Esophagus muscularis mucosa (tissue), 4 donors: ENCODE data around the gene DOCK4. TPM values are rescaled to one million over a fixed set of nuclear protein-coding genes. Genes with fewer than 3 reads are reported as not detected.

Experiments
- DNase-seq: peaks from one replicate; pipeline ENCODE4 v3.0.0-alpha.2; 2017; ENCODE audit errors: extremely low spot score
- H3K27ac ChIP-seq, 4 donors: fragments of 200-600 bp; sonication (generic); replicated peaks in 1 of 4; 1 replicate in 3 of 4; 2 replicates in 1 of 4; pipeline ENCODE4 v1.5.1; 2016 to 2019; ENCODE audit warnings: mild to moderate bottlenecking in 1 of 4
- H3K27me3 ChIP-seq, 4 donors: fragments of 200-600 bp; sonication (generic); one replicate each; pipeline versions ENCODE4 v1.5.1 to v1.6.0; 2016 to 2019
- H3K36me3 ChIP-seq, 4 donors: fragments of 200-600 bp; sonication (generic); one replicate each; pipeline ENCODE4 v1.5.1; 2016 to 2019
- H3K4me1 ChIP-seq, 4 donors: fragments of 200-600 bp; sonication (generic); one replicate each; pipeline ENCODE4 v1.5.1; 2016 to 2019
- H3K4me3 ChIP-seq, 4 donors: fragments of 200-600 bp; sonication (generic); 1 replicate in 2 of 4; 2 replicates in 2 of 4; pipeline ENCODE4 v1.5.1; 2016 to 2019; ENCODE audit warnings: mild to moderate bottlenecking in 4 of 4, moderate library complexity in 1 of 4
- H3K9me3 ChIP-seq, 4 donors: fragments of 200-600 bp; sonication (generic); 1 replicate in 3 of 4; 2 replicates in 1 of 4; pipeline ENCODE4 v1.5.1; 2016 to 2019
- EP300 ChIP-seq: sonication (generic); formaldehyde crosslinking; IDR thresholded peaks from one replicate; pipeline ENCODE4 v1.6.1; 2017; ENCODE audit warnings: antibody characterized with exemption
- POLR2A ChIP-seq: fragments of 450-650 bp; IDR thresholded peaks from one replicate; pipeline ENCODE4 v1.6.1; 2017; ENCODE audit warnings: antibody characterized with exemption, moderate library complexity, mild to moderate bottlenecking, low read depth
- POLR2AphosphoS5 ChIP-seq, 2 donors: sonication (generic); formaldehyde crosslinking; IDR thresholded peaks; one replicate each; pipeline ENCODE4 v1.6.1; 2017; ENCODE audit warnings: antibody characterized with exemption in 2 of 2
- WGBS: methylation state at CpG from one replicate; pipeline ENCODE4 v1.1.5; 2018; 5-methylcytosine and 5-hydroxymethylcytosine counted together
- intact Hi-C: fragments of 100-400 bp; cut with DNase I; formaldehyde crosslinking; loops from one replicate; pipeline ENCODE4 v1.15.1; 2023
- total RNA-seq, 4 donors: library from RNA; depleted of rRNA; stranded (reverse); fragments of >200 nt; gene quantifications; one replicate each; pipeline versions ENCODE4 v1.1.0 to v1.2.1, GENCODE V29; 2016
- TF ChIP-seq, protein P1 (sequence below), 3 experiments: fragments of 200-600 bp in 2 of 3; fragments of 450-650 bp in 1 of 3; sonication (generic) in 2 of 3; IDR thresholded peaks; one replicate each; pipeline ENCODE4 v1.5.1; 2017 to 2019; ENCODE audit warnings: antibody characterized with exemption in 3 of 3, mild to moderate bottlenecking in 2 of 3, moderate library complexity in 1 of 3

DOCK4 gene
- total RNA-seq, 4 donors from 2014 or later: 14.0 to 25.3 (median 18.8) TPM

DNA sequence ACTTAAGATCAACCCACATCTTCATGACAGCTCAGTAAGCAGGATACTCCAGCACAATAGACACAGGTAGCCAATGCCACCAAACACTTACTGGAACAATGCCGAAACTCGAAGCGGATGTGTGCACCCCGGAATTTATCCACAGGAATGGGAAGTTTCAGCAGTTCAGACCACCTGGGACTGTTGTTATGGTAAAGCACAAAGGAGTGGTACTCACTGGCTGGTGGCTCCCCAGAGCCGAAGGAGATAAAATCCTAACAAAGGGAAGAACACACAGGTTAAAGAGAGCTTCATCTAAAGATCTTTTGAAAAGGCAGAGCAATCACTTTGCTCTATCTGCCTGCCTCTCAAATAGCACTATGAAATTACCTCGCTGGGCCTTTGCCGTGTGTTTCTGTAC lies 305.9 kb downstream of the DOCK4 start:
- no peaks in the 10 kb centered on the region for H3K9me3 ChIP-seq
- H3K4me3 ChIP-seq: no peak overlapping the region
- WGBS: 96% methylated on average over 7 of the region's 7 CpGs
- intact Hi-C loops: no loop called here
- no peaks in the 10 kb centered on the region for H3K27me3 ChIP-seq
- H3K4me1 ChIP-seq: no peaks in the 10 kb centered on the region
- TF ChIP-seq, protein P1, sequence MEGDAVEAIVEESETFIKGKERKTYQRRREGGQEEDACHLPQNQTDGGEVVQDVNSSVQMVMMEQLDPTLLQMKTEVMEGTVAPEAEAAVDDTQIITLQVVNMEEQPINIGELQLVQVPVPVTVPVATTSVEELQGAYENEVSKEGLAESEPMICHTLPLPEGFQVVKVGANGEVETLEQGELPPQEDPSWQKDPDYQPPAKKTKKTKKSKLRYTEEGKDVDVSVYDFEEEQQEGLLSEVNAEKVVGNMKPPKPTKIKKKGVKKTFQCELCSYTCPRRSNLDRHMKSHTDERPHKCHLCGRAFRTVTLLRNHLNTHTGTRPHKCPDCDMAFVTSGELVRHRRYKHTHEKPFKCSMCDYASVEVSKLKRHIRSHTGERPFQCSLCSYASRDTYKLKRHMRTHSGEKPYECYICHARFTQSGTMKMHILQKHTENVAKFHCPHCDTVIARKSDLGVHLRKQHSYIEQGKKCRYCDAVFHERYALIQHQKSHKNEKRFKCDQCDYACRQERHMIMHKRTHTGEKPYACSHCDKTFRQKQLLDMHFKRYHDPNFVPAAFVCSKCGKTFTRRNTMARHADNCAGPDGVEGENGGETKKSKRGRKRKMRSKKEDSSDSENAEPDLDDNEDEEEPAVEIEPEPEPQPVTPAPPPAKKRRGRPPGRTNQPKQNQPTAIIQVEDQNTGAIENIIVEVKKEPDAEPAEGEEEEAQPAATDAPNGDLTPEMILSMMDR (IDR thresholded peaks at IDR 0.05): no peak
- TF ChIP-seq POLR2AphosphoS5 (IDR thresholded peaks at IDR 0.05) (no peak), EP300 (no peak), POLR2A (no peak)
- DNase-seq: no peak
- no peak overlapping the region for H3K27ac ChIP-seq
- H3K36me3 ChIP-seq: peaks cover 0 to 26% (median 12%) of the 10 kb centered on the region in 4 donors

DNA sequence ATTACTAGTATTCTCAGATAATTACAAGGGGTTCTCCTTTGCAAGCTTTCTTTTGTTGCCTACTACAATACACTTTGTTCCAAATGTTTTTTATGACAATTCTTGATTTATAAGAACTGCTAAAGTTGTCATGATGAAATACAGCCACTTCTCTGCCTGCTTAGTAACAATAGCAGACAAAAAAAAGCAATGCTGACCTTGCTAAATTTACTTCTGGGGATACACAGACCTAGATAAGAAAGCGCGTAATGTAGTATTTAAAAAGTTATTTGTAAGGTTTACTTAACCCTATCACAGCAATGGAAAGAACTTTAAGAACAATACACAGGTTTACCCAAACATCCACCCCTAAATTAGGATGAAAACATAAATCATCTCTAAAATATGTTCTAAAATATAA lies 311.1 kb downstream of the DOCK4 start:
- no peaks in the 10 kb centered on the region for H3K9me3 ChIP-seq
- intact Hi-C loops: no loop called here

DNA sequence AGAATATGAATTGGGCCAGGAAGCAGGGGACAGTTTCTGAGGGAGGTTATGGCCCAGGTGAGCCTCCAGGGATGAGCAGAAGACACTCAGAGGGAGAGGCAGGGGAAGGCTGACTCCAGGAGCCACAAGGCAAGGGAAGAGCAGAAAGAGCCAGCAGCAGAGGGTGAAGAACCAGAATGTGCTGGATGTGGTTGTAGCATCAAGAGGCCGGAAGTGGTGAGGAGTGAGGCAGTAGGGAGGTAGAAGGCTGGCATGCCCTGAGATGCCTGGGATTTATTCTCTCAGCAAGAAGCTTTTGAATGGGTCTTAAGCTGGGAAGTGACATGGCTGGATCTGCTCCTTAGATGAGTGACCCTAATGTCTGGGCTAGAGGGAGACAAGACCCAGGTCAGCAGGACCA lies 311.7 kb downstream of the DOCK4 start:
- intact Hi-C loops: no loop called here
- 100% methylated on average over 1 of the region's 1 CpG for WGBS
- H3K27ac ChIP-seq: no peak overlapping the region
- H3K36me3 ChIP-seq: peaks cover 0 to 20% (median 9%) of the 10 kb centered on the region in 4 donors
- H3K27me3 ChIP-seq: no peaks in the 10 kb centered on the region
- H3K4me1 ChIP-seq: no peaks in the 10 kb centered on the region
- TF ChIP-seq, protein P1 (IDR thresholded peaks at IDR 0.05): no peak
- TF ChIP-seq POLR2AphosphoS5 (IDR thresholded peaks at IDR 0.05) (no peak), EP300 (no peak), POLR2A (no peak)
- no peaks in the 10 kb centered on the region for H3K9me3 ChIP-seq
- H3K4me3 ChIP-seq: no peak overlapping the region
- no peak for DNase-seq

More for the DNA sequence above, 311.1 kb downstream of the DOCK4 start:
- Histone ChIP-seq H3K27me3 (no peaks in the 10 kb centered on the region), H3K27ac (no peak overlapping the region), H3K4me1 (no peaks in the 10 kb centered on the region), H3K36me3 (peaks cover 0 to 26% (median 12%) of the 10 kb centered on the region in 4 donors), H3K4me3 (no peak overlapping the region)
- 82% methylated on average over 2 of the region's 2 CpGs for WGBS
- no peak for TF ChIP-seq EP300
- TF ChIP-seq, protein P1 (IDR thresholded peaks at IDR 0.05): no peak
- TF ChIP-seq POLR2A: no peak
- no peak for TF ChIP-seq POLR2AphosphoS5 (IDR thresholded peaks at IDR 0.05)
- DNase-seq: no peak

- Histone ChIP-seq H3K27me3 (no peaks in the 10 kb centered on the region), H3K36me3 (peaks cover 0 to 12% (median 6%) of the 10 kb centered on the region in 4 donors), H3K27ac (no peak overlapping the region), H3K9me3 (no peaks in the 10 kb centered on the region), H3K4me1 (no peaks in the 10 kb centered on the region), H3K4me3 (no peak overlapping the region)
- no peak for DNase-seq
- TF ChIP-seq POLR2AphosphoS5 (IDR thresholded peaks at IDR 0.05) (no peak), EP300 (no peak), POLR2A (no peak)
- TF ChIP-seq, protein P1 (IDR thresholded peaks at IDR 0.05): no peak
- 86% methylated on average over 5 of the region's 5 CpGs for WGBS
- intact Hi-C loops: no loop called here
Observed at GRCh38 chr7:111893190-111893589, 313.0 kb downstream of the DOCK4 start.

DNA sequence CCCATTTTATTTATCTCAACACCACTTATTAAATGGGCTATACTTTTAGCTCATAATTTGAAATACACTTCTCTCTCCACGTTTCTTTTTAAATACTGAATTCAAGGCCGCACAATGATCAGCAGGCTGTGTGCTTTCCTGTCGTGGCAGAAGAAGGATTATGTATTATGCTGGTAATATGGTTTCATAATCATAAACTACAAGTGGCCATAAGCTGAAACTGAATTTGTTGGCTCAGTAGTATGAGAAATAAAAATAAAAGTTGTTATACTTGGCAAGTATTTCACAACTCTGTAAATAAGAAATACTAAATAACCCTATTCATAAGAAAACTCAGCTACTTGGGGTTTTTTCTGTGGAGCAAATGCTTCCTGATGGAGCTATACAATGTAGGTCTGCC lies 313.6 kb downstream of the DOCK4 start:
- H3K36me3 ChIP-seq: peaks cover 0 to 12% (median 5%) of the 10 kb centered on the region in 4 donors
- no peaks in the 10 kb centered on the region for H3K4me1 ChIP-seq
- no peaks in the 10 kb centered on the region for H3K27me3 ChIP-seq
- intact Hi-C loops: no loop called here
- WGBS: 83% methylated on average over 3 of the region's 3 CpGs
- no peak for DNase-seq
- H3K27ac ChIP-seq: no peak overlapping the region
- no peak overlapping the region for H3K4me3 ChIP-seq
- TF ChIP-seq POLR2A (no peak), EP300 (no peak), POLR2AphosphoS5 (IDR thresholded peaks at IDR 0.05) (no peak)
- TF ChIP-seq, protein P1 (IDR thresholded peaks at IDR 0.05): no peak
- H3K9me3 ChIP-seq: no peaks in the 10 kb centered on the region
